Hepatocyte (in vitro differentiated cells): ENCODE data around the gene KCTD18.

ENCODE experiments used
- CTCF ChIP-seq: fragments of 200-600 bp; sonication (generic); IDR thresholded peaks from 2 replicates; pipeline ENCODE4 v1.5.1; 2016; ENCODE audit warnings: antibody characterized with exemption, mild to moderate bottlenecking; ENCODE audit not compliant: poor library complexity
- EZH2 ChIP-seq: fragments of 200-600 bp; sonication (generic); IDR thresholded peaks from 2 replicates; pipeline ENCODE4 v1.6.1; 2016; ENCODE audit warnings: antibody characterized with exemption, mild to moderate bottlenecking, borderline replicate concordance
- EZH2phosphoT487 ChIP-seq: fragments of 200-600 bp; sonication (generic); IDR thresholded peaks from one replicate; pipeline ENCODE4 v1.6.1; 2018; ENCODE audit warnings: antibody characterized with exemption, mild to moderate bottlenecking, low read depth, moderate library complexity; ENCODE audit not compliant: unreplicated experiment, severe bottlenecking

- TF ChIP-seq CTCF: no peak
- TF ChIP-seq EZH2: no peak
- no peak for TF ChIP-seq EZH2phosphoT487
Observed at GRCh38 chr2:200463452-200463851, 46.4 kb downstream of the KCTD18 start.
